LNCAP (cell line): ENCODE results near the gene NOS1AP.

Experiments
- CTCF ChIP-seq: fragments of 450-650 bp; IDR thresholded peaks from 2 replicates; pipeline ENCODE4 v1.5.1; 2017; ENCODE audit warnings: mild to moderate bottlenecking

Gene NOS1AP

GRCh38 chr1:162151900-162152829 is 82.7 kb downstream of the NOS1AP start:
- no peak for TF ChIP-seq CTCF

GRCh38 chr1:162153374-162153773 is 83.9 kb downstream of the NOS1AP start:
- TF ChIP-seq CTCF, result no peak

GRCh38 chr1:162157469-162157868 is 88.0 kb downstream of the NOS1AP start:
- no peak for TF ChIP-seq CTCF

- no peak for TF ChIP-seq CTCF
Observed at GRCh38 chr1:162158624-162159271, 89.3 kb downstream of the NOS1AP start.

- TF ChIP-seq CTCF, result no peak
Observed at GRCh38 chr1:162159515-162159914, 90.0 kb downstream of the NOS1AP start.

GRCh38 chr1:162161916-162162550 is 92.5 kb downstream of the NOS1AP start:
- no peak for TF ChIP-seq CTCF

GRCh38 chr1:162165528-162165927 is 96.0 kb downstream of the NOS1AP start:
- no peak for TF ChIP-seq CTCF
